ENCODE data around the gene ZNF407. TPM values are rescaled to one million over a fixed set of nuclear protein-coding genes. Genes with fewer than 3 reads are reported as not detected.

ZNF407 gene
- total RNA-seq, 1 experiment from 2014 or later, result 7.6 TPM

GRCh38 chr18:74933930-74934329, 336.3 kb downstream of the ZNF407 start (continued):
- TF ChIP-seq REST (IDR thresholded peaks at IDR 0.05; ENCODE audit: low read depth), result no peak
- no peak for TF ChIP-seq ZNF274 (IDR thresholded peaks at IDR 0.05; ENCODE audit: low read depth, low read length)
- TF ChIP-seq CEBPB (IDR thresholded peaks at IDR 0.05; ENCODE audit: low read depth), result no peak
- TF ChIP-seq TCF7L2 (IDR thresholded peaks at IDR 0.05; ENCODE audit: borderline replicate concordance, extremely low read depth, insufficient read depth, insufficient read length), result no peak
- TF ChIP-seq RAD21 (IDR thresholded peaks at IDR 0.05; ENCODE audit: low read depth), result no peak
- no peak for TF ChIP-seq ELF1 (IDR thresholded peaks at IDR 0.05; ENCODE audit: borderline replicate concordance, low read depth)
- TF ChIP-seq SIN3A (IDR thresholded peaks at IDR 0.05; ENCODE audit: low read depth), result no peak
- TF ChIP-seq ATF3 (IDR thresholded peaks at IDR 0.05), result no peak
- no peak for TF ChIP-seq EZH2 (IDR thresholded peaks at IDR 0.05)
- no peak for TF ChIP-seq FOSL1 (IDR thresholded peaks at IDR 0.05; ENCODE audit: low read depth)
- TF ChIP-seq CTCF (IDR thresholded peaks at IDR 0.05 in 2 of 3, conservative IDR thresholded peaks at IDR 0.05 in 1 of 3; ENCODE audit: borderline replicate concordance in 1 of 3, insufficient read depth in 1 of 3, low read depth in 2 of 3, low read length in 2 of 3), result no peak
